Lung (tissue), 12 donors: ENCODE data around the gene CRAMP1. TPM values are rescaled to one million over a fixed set of nuclear protein-coding genes. Genes with fewer than 3 reads are reported as not detected.

Experiments
- ATAC-seq: fragments of 200-7000 bp; cut with Tn5 transposase; one replicate; pipeline ENCODE4 v1.9.1; 2020; ENCODE audit warnings: moderate number of reproducible peaks; ENCODE audit not compliant: insufficient read depth, low FRiP score
- DNase-seq, 3 donors: peaks; one replicate each; pipeline ENCODE4 v3.0.0-alpha.2; 2013 to 2017
- H3K27ac ChIP-seq, 2 donors: one replicate each; pipeline ENCODE4 v1.5.1; 2013; ENCODE audit warnings: mild to moderate bottlenecking in 2 of 2, moderate library complexity in 2 of 2, control low read depth in 1 of 2, inconsistent platforms in 1 of 2, low read depth in 1 of 2, low read length in 1 of 2
- H3K27me3 ChIP-seq, 3 donors: one replicate each; pipeline ENCODE4 v1.5.1; 2013; ENCODE audit warnings: low read length in 2 of 3; ENCODE audit not compliant: control insufficient read depth in 3 of 3, insufficient read depth in 3 of 3
- H3K36me3 ChIP-seq, 4 donors: one replicate each; pipeline ENCODE4 v1.5.1; 2013; ENCODE audit warnings: low read length in 4 of 4, mild to moderate bottlenecking in 1 of 4, moderate library complexity in 1 of 4; ENCODE audit not compliant: control insufficient read depth in 4 of 4, insufficient read depth in 4 of 4
- H3K4me1 ChIP-seq, 5 donors: one replicate each; pipeline ENCODE4 v1.5.1; 2013; ENCODE audit warnings: low read length in 5 of 5, mild to moderate bottlenecking in 2 of 5, moderate library complexity in 1 of 5; ENCODE audit not compliant: control insufficient read depth in 5 of 5, insufficient read depth in 5 of 5
- H3K4me3 ChIP-seq: one replicate; pipeline ENCODE4 v1.5.1; 2013; ENCODE audit warnings: mild to moderate bottlenecking, control low read depth, moderate library complexity
- H3K9ac ChIP-seq, 2 donors: one replicate each; pipeline ENCODE4 v1.5.1; 2013; ENCODE audit warnings: low read length in 2 of 2, control low read depth in 1 of 2; ENCODE audit not compliant: insufficient read depth in 1 of 2
- H3K9me3 ChIP-seq, 4 donors: one replicate each; pipeline ENCODE4 v1.5.1; 2013; ENCODE audit warnings: low read length in 3 of 4, mild to moderate bottlenecking in 1 of 4, moderate library complexity in 1 of 4; ENCODE audit not compliant: control insufficient read depth in 4 of 4, insufficient read depth in 3 of 4
- WGBS, 2 donors: extraction: QIAGEN DNeasy Blood & Tissue Kit; methylation state at CpG; one replicate each; pipeline ENCODE4 v1.1.7; 2013; 5-methylcytosine and 5-hydroxymethylcytosine counted together
- polyA plus RNA-seq, 2 donors: library from polyadenylated mRNA; stranded (reverse); fragments of 200-250 nt; gene quantifications; one replicate each; pipeline ENCODE4 v1.2.1, GENCODE V29; 2013
- total RNA-seq, 2 donors: library from RNA; depleted of rRNA in 1 of 2; stranded (reverse); fragments of >200 nt in 1 of 2; gene quantifications; one replicate each; pipeline ENCODE4 v1.2.1, GENCODE V29; 2014 to 2021
- TF ChIP-seq, protein P1 (sequence below): IDR thresholded peaks from 2 replicates; pipeline ENCODE4 v1.5.1; 2012; ENCODE audit warnings: mild to moderate bottlenecking; ENCODE audit errors: control extremely low read depth, extremely low read depth
- donor health status: control.
- donor health status: control.
- donor health status: Bipolar disorder and iron deficiency.
- donor health status: healthy.
- donor health status: DM: yes; HTN: yes; CAD: no.

Gene CRAMP1
- total and polyA plus RNA-seq, 4 donors = 6.6 to 20.4 (median 12.5) TPM

DNA sequence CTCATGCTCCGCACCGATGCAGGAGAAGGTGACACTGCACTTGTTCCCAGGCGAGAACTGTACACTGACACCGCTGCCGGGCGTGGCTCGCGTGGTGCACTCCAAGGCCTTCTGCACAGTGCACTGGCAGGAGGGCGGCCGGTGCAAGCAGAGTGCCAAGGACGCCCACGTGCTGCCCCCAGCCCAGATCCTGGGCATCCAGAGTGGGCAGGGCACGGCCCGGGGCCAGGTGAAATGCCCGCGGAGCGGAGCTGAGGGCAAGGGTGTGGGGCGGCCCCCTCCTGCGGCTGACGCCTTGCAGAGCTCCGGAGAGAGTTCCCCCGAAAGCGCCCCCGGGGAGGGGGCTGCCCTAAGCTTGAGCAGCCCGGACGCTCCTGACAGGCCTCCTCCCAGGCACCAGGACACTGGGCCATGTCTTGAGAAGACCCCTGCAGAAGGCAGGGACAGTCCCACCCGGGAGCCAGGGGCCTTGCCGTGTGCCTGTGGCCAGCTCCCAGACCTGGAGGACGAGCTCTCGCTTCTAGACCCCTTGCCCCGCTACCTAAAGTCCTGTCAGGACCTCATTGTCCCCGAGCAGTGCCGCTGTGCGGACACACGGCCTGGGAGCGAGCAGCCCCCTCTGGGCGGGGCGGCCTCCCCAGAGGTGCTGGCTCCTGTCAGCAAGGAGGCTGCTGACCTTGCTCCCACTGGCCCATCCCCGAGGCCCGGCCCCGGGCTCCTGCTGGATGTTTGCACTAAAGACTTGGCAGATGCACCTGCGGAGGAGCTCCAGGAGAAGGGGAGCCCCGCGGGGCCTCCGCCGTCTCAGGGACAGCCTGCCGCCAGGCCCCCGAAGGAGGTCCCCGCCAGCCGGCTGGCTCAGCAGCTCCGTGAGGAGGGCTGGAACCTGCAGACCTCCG lies 44.0 kb downstream of the CRAMP1 start:
- Histone ChIP-seq H3K27ac (no peak overlapping the region), H3K4me1 (no peaks in the 10 kb centered on the region), H3K4me3 (no peak overlapping the region), H3K9me3 (no peaks in the 10 kb centered on the region), H3K9ac (no peak overlapping the region), H3K36me3 (peaks cover 7 to 68% (median 25%) of the 10 kb centered on the region in 4 donors), H3K27me3 (no peaks in the 10 kb centered on the region)
- TF ChIP-seq, protein P1, sequence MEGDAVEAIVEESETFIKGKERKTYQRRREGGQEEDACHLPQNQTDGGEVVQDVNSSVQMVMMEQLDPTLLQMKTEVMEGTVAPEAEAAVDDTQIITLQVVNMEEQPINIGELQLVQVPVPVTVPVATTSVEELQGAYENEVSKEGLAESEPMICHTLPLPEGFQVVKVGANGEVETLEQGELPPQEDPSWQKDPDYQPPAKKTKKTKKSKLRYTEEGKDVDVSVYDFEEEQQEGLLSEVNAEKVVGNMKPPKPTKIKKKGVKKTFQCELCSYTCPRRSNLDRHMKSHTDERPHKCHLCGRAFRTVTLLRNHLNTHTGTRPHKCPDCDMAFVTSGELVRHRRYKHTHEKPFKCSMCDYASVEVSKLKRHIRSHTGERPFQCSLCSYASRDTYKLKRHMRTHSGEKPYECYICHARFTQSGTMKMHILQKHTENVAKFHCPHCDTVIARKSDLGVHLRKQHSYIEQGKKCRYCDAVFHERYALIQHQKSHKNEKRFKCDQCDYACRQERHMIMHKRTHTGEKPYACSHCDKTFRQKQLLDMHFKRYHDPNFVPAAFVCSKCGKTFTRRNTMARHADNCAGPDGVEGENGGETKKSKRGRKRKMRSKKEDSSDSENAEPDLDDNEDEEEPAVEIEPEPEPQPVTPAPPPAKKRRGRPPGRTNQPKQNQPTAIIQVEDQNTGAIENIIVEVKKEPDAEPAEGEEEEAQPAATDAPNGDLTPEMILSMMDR = no peak
- ATAC-seq (no peak), DNase-seq (no peak)
- WGBS, 2 donors = 97% methylated on average over 49 to 52 of the region's 52 CpGs

DNA sequence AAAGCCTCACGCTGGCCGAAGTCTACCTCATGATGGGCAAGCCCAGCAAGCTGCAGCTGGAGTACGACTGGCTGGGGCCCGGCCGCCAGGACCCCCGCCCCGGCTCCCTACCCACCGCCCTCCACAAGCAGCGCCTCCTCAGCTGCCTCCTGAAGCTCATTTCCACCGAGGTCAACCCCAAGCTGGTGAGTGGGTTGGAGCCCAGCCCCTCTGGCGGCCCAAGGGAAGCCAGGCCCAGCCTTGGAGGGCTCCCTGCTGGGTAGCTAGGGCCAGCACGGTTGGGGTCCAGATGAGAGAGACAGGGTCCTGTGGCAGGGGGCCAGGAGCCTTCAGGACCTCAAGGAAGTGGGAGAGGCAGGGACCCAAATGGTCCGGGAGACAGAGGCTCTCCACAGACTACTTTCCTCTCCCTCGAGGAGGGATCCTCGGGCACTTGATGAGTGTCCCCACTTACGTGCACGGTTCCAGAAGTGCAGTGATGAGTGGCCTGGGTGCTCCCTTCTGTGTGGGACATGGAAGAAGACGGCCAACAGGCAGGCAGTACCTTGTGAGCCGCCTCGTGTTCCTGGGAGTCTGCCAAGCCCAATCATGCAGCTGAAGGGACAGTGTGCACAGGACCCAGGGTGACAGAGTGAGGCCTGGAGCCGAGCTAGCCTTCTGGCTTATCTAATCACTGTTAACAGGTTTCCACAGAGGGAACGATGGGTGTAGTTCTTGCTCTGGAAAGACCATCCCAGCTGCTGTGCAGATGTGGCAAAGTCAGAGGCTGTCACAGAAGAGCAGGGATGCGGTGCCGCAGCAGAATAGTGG lies 44.9 kb downstream of the CRAMP1 start:
- Histone ChIP-seq H3K27ac (no peak overlapping the region), H3K9me3 (no peaks in the 10 kb centered on the region), H3K27me3 (no peaks in the 10 kb centered on the region), H3K4me1 (no peaks in the 10 kb centered on the region), H3K36me3 (peaks cover 7 to 68% (median 19%) of the 10 kb centered on the region in 4 donors), H3K9ac (no peak overlapping the region), H3K4me3 (no peak overlapping the region)
- TF ChIP-seq, protein P1 = no peak
- no peak for ATAC-seq
- WGBS, 2 donors = 92 to 96% methylated on average over 24 of the region's 24 CpGs
- DNase-seq = no peak

DNA sequence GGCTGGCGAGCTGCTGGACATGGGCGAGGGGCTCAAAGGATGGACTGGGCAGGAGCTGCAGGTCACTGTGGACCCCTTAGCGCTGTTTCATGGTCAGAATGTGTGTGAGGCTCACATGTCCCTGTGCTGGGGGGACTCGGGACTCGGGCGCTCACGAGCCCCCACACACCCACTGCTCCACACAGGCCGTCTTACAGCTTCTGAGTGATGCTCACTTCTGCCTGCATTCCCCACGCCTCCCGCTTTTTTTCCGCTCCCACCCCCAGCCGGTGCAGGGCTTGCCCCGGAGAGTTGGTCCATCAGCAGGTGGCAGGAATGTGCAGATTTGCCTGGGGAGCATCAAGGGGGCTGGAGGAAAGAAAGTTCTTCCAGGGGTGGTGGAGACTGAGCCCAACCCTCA lies 45.7 kb downstream of the CRAMP1 start:
- ATAC-seq (no peak), DNase-seq (no peak)
- H3K27me3 ChIP-seq = no peaks in the 10 kb centered on the region
- H3K9me3 ChIP-seq = no peaks in the 10 kb centered on the region
- no peaks in the 10 kb centered on the region for H3K4me1 ChIP-seq
- H3K9ac ChIP-seq = no peak overlapping the region
- H3K36me3 ChIP-seq = peaks cover 11 to 67% (median 17%) of the 10 kb centered on the region in 4 donors
- 93 to 97% methylated on average over 13 of the region's 13 CpGs for WGBS, 2 donors
- H3K4me3 ChIP-seq = no peak overlapping the region
- H3K27ac ChIP-seq = no peak overlapping the region
- TF ChIP-seq, protein P1 = no peak
